OCI-LY1 (cell line): ENCODE measurements around the gene IGFBP2.

Experiments used
- EZH2 ChIP-seq: fragments of 200-600 bp; sonication (generic), shearing (Covaris generic); IDR thresholded peaks from 2 replicates; pipeline ENCODE4 v1.8.0; 2017; ENCODE audit warnings: borderline replicate concordance, mixed run types, mild to moderate bottlenecking, antibody characterized with exemption, low read length, moderate library complexity, mixed read lengths
- TF ChIP-seq, protein P1 (sequence below): fragments of 200-600 bp; sonication (generic), shearing (Covaris generic); IDR thresholded peaks from 2 replicates; pipeline ENCODE4 v1.5.1; 2017; ENCODE audit warnings: mild to moderate bottlenecking, antibody characterized with exemption, low read length, moderate library complexity, mixed read lengths

DNA sequence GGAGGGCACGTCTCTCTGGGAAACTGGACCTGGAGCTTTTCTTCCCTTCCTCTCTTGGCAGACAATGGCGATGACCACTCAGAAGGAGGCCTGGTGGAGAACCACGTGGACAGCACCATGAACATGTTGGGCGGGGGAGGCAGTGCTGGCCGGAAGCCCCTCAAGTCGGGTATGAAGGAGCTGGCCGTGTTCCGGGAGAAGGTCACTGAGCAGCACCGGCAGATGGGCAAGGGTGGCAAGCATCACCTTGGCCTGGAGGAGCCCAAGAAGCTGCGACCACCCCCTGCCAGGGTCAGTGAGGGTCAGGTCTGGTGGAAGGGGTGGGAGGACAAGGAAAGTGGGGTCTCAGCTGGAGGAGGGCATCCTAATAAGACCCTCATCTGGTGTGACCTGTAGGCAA lies 27.3 kb downstream of the IGFBP2 start:
- TF ChIP-seq, protein P1, sequence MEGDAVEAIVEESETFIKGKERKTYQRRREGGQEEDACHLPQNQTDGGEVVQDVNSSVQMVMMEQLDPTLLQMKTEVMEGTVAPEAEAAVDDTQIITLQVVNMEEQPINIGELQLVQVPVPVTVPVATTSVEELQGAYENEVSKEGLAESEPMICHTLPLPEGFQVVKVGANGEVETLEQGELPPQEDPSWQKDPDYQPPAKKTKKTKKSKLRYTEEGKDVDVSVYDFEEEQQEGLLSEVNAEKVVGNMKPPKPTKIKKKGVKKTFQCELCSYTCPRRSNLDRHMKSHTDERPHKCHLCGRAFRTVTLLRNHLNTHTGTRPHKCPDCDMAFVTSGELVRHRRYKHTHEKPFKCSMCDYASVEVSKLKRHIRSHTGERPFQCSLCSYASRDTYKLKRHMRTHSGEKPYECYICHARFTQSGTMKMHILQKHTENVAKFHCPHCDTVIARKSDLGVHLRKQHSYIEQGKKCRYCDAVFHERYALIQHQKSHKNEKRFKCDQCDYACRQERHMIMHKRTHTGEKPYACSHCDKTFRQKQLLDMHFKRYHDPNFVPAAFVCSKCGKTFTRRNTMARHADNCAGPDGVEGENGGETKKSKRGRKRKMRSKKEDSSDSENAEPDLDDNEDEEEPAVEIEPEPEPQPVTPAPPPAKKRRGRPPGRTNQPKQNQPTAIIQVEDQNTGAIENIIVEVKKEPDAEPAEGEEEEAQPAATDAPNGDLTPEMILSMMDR = no peak
- no peak for TF ChIP-seq EZH2
